Endodermal cell (in vitro differentiated cells): ENCODE measurements around the gene MTIF3. TPM values are rescaled to one million over a fixed set of nuclear protein-coding genes. Genes with fewer than 3 reads are reported as not detected.

Experiments used
- DNase-seq: peaks from one replicate; pipeline ENCODE4 v3.0.0-alpha.2; 2017
- H3K27ac ChIP-seq: 2 replicates; pipeline ENCODE4 v1.5.1; 2013; ENCODE audit warnings: mild to moderate bottlenecking, low read depth, low read length, moderate library complexity
- H3K27me3 ChIP-seq: 2 replicates; pipeline ENCODE4 v1.6.1; 2013; ENCODE audit warnings: mild to moderate bottlenecking, low read length, moderate library complexity; ENCODE audit not compliant: insufficient read depth, control insufficient read depth, poor library complexity, severe bottlenecking
- H3K36me3 ChIP-seq: 2 replicates; pipeline ENCODE4 v1.7.0; 2013; ENCODE audit warnings: mild to moderate bottlenecking, low read length, moderate library complexity; ENCODE audit not compliant: control insufficient read depth, insufficient read depth
- H3K4me1 ChIP-seq: one replicate; pipeline ENCODE4 v1.7.0; 2013; ENCODE audit warnings: low read length; ENCODE audit not compliant: control insufficient read depth, insufficient read depth
- H3K4me3 ChIP-seq: 2 replicates; pipeline ENCODE4 v1.5.1; 2013; ENCODE audit warnings: mild to moderate bottlenecking, low read length, moderate library complexity
- H3K9ac ChIP-seq: 2 replicates; pipeline ENCODE4 v1.6.1; 2013; ENCODE audit warnings: mild to moderate bottlenecking, low read length, moderate library complexity; ENCODE audit not compliant: poor library complexity, severe bottlenecking; ENCODE audit errors: extremely low read depth
- H3K9me3 ChIP-seq: 2 replicates; pipeline ENCODE4 v1.6.1; 2013; ENCODE audit warnings: mild to moderate bottlenecking, low read length, moderate library complexity; ENCODE audit not compliant: control insufficient read depth
- H3K27ac Mint-ChIP-seq: 2 replicates; pipeline ENCODE4 v1.8.0; 2020; ENCODE audit warnings: mixed read lengths
- H3K27me3 Mint-ChIP-seq: 2 replicates; pipeline ENCODE4 v1.8.0; 2021; ENCODE audit warnings: mild to moderate bottlenecking, mixed read lengths; ENCODE audit not compliant: insufficient read depth
- H3K36me3 Mint-ChIP-seq: 2 replicates; pipeline ENCODE4 v1.8.0; 2020; ENCODE audit warnings: low read depth, mixed read lengths
- H3K4me1 Mint-ChIP-seq: 2 replicates; pipeline ENCODE4 v1.8.0; 2020; ENCODE audit warnings: mixed read lengths
- H3K4me3 Mint-ChIP-seq: 2 replicates; pipeline ENCODE4 v1.8.0; 2020; ENCODE audit warnings: mild to moderate bottlenecking, moderate library complexity, mixed read lengths
- H3K9me3 Mint-ChIP-seq: 2 replicates; pipeline ENCODE4 v1.8.0; 2020; ENCODE audit warnings: mild to moderate bottlenecking, mixed read lengths
- CTCF ChIP-seq: fragments of 200-600 bp; sonication (generic); conservative IDR thresholded peaks from 2 replicates; pipeline ENCODE4 v1.5.0; 2021; ENCODE audit warnings: antibody characterized with exemption, mild to moderate bottlenecking
- WGBS, 2 experiments: methylation state at CpG; one replicate each; pipeline versions ENCODE4 v1.1.5 to v1.1.7; 2013; ENCODE audit warnings: missing lambda C conversion rate in 2 of 2, mixed read lengths in 1 of 2; ENCODE audit not compliant: insufficient coverage in 1 of 2, insufficient read length in 1 of 2; 5-methylcytosine and 5-hydroxymethylcytosine counted together
- total RNA-seq, 2 donors: library from RNA; stranded (reverse); fragmentation: NEBNext Ultra II Directional in 1 of 2; extraction: Animal tissue kit (Norgen Biotek cat#: 25700) in 1 of 2; gene quantifications; 2 replicates in 1 of 2; 3 replicates in 1 of 2; pipeline ENCODE4 v1.2.1, GENCODE V29; 2021

The MTIF3 gene
- total RNA-seq, 2 donors from 2014 or later: 35.0 to 46.8 TPM

GRCh38 chr13:27493981-27494380 is 43.6 kb upstream of the MTIF3 start:
- no peak overlapping the region for H3K27ac ChIP-seq
- no peaks in the 10 kb centered on the region for H3K27me3 ChIP-seq
- WGBS, 2 experiments: 100% methylated on average over 2 of the region's 2 CpGs; no CpG with 5 or more reads in 1 of the 2 experiments
- peaks cover 4% of the 10 kb centered on the region for H3K27me3 Mint-ChIP-seq
- no peak for DNase-seq
- H3K4me3 ChIP-seq: no peak overlapping the region
- no peak overlapping the region for H3K9ac ChIP-seq
- H3K36me3 ChIP-seq: no peaks in the 10 kb centered on the region
- TF ChIP-seq CTCF: no peak
- H3K9me3 ChIP-seq: no peaks in the 10 kb centered on the region
- no peaks in the 10 kb centered on the region for H3K36me3 Mint-ChIP-seq
- no peak overlapping the region for H3K27ac Mint-ChIP-seq
- no peaks in the 10 kb centered on the region for H3K4me1 Mint-ChIP-seq
- H3K9me3 Mint-ChIP-seq: no peaks in the 10 kb centered on the region
- H3K4me3 Mint-ChIP-seq: no peak overlapping the region
- H3K4me1 ChIP-seq: no peaks in the 10 kb centered on the region

- 86 to 88% methylated on average over 1 of the region's 1 CpG for WGBS, 2 experiments
- Histone ChIP-seq H3K4me3 (no peak overlapping the region), H3K4me1 (no peaks in the 10 kb centered on the region), H3K9ac (no peak overlapping the region), H3K27me3 (no peaks in the 10 kb centered on the region), H3K36me3 (no peaks in the 10 kb centered on the region), H3K27ac (no peak overlapping the region), H3K9me3 (no peaks in the 10 kb centered on the region)
- peaks cover 4% of the 10 kb centered on the region for H3K27me3 Mint-ChIP-seq
- no peak for DNase-seq
- TF ChIP-seq CTCF: no peak
- no peaks in the 10 kb centered on the region for H3K36me3 Mint-ChIP-seq
- no peak overlapping the region for H3K27ac Mint-ChIP-seq
- no peak overlapping the region for H3K4me3 Mint-ChIP-seq
- no peaks in the 10 kb centered on the region for H3K9me3 Mint-ChIP-seq
- no peaks in the 10 kb centered on the region for H3K4me1 Mint-ChIP-seq
These were observed 39.1 kb upstream of the MTIF3 start for GRCh38 chr13:27489456-27489855.

GRCh38 chr13:27487776-27488175 is 37.4 kb upstream of the MTIF3 start:
- no peaks in the 10 kb centered on the region for H3K4me1 ChIP-seq
- Mint-ChIP-seq H3K36me3 (no peaks in the 10 kb centered on the region), H3K27me3 (peaks cover 7% of the 10 kb centered on the region), H3K4me3 (no peak overlapping the region), H3K4me1 (no peaks in the 10 kb centered on the region), H3K9me3 (no peaks in the 10 kb centered on the region), H3K27ac (no peak overlapping the region)
- 89 to 93% methylated on average over 3 to 5 of the region's 5 CpGs for WGBS, 2 experiments
- TF ChIP-seq CTCF: no peak
- H3K9me3 ChIP-seq: no peaks in the 10 kb centered on the region
- H3K9ac ChIP-seq: no peak overlapping the region
- H3K27me3 ChIP-seq: peaks cover 12% of the 10 kb centered on the region
- no peak overlapping the region for H3K4me3 ChIP-seq
- no peak overlapping the region for H3K27ac ChIP-seq
- no peak for DNase-seq
- no peaks in the 10 kb centered on the region for H3K36me3 ChIP-seq
